Omental fat pad (tissue), 4 donors: ENCODE results near the gene DPP4. TPM values are rescaled to one million over a fixed set of nuclear protein-coding genes. Genes with fewer than 3 reads are reported as not detected.

Experiments used
- ATAC-seq: fragments of 150-250 bp; one replicate; pipeline ENCODE4 v1.9.1; 2016; ENCODE audit warnings: mild to moderate bottlenecking, moderate library complexity; ENCODE audit not compliant: low FRiP score
- DNase-seq: peaks from one replicate; pipeline ENCODE4 v3.0.0-alpha.2; 2019; ENCODE audit warnings: low spot score
- CTCF ChIP-seq, 3 donors: fragments of 450-650 bp; IDR thresholded peaks; one replicate each; pipeline ENCODE4 v1.5.1; 2016 to 2017; ENCODE audit warnings: antibody characterized with exemption in 3 of 3, mild to moderate bottlenecking in 3 of 3, moderate library complexity in 2 of 3
- total RNA-seq, 4 donors: library from RNA; depleted of rRNA; stranded (reverse); fragments of >200 nt; gene quantifications; one replicate each; pipeline ENCODE4 v1.1.0, GENCODE V29; 2016

Gene DPP4
- total RNA-seq, 4 donors from 2014 or later = 11.7 to 105 (median 21.0) TPM

- ATAC-seq = no peak
- no peak for TF ChIP-seq CTCF (IDR thresholded peaks at IDR 0.05)
- no peak for DNase-seq
These were observed 39.2 kb upstream of the DPP4 start for GRCh38 chr2:162113088-162113775.

GRCh38 chr2:162111958-162112850, 38.2 kb upstream of the DPP4 start:
- DNase-seq = no peak
- no peak for TF ChIP-seq CTCF (IDR thresholded peaks at IDR 0.05)
- ATAC-seq = no peak

GRCh38 chr2:162107361-162107901, 33.4 kb upstream of the DPP4 start:
- DNase-seq (no peak), ATAC-seq (no peak)
- no peak for TF ChIP-seq CTCF (IDR thresholded peaks at IDR 0.05)

GRCh38 chr2:162106746-162107145, 32.7 kb upstream of the DPP4 start:
- TF ChIP-seq CTCF (IDR thresholded peaks at IDR 0.05) = no peak
- DNase-seq (no peak), ATAC-seq (no peak)

GRCh38 chr2:162106146-162106551, 32.1 kb upstream of the DPP4 start:
- TF ChIP-seq CTCF (IDR thresholded peaks at IDR 0.05) = no peak
- DNase-seq (no peak), ATAC-seq (peak; percentile 43)

GRCh38 chr2:162103443-162104009, 29.5 kb upstream of the DPP4 start:
- no peak for DNase-seq
- no peak for TF ChIP-seq CTCF (IDR thresholded peaks at IDR 0.05)
- ATAC-seq = no peak
